Smooth muscle cell (in vitro differentiated cells): ENCODE results near the gene SCAMP3. TPM values are rescaled to one million over a fixed set of nuclear protein-coding genes. Genes with fewer than 3 reads are reported as not detected.
A peak's percentile ranks its signal among the peaks of the same experiment; 100 is the strongest.
"Not testable (repeated sequence)": the region's sequence is repeated elsewhere in the genome, so short reads cannot be mapped to it uniquely, and the experiment has no call there.

Source experiments
- DNase-seq: peaks from one replicate; lab custom pipeline; 2025; ENCODE audit not compliant: unreplicated experiment; lab: John Stamatoyannopoulos, UW
- H2AFZ ChIP-seq: fragments of 200-600 bp; sonication (generic); 2 replicates; pipeline ENCODE4 v1.6.0; 2016; ENCODE audit warnings: antibody characterized with exemption, low read depth, mild to moderate bottlenecking
- H3F3A ChIP-seq: fragments of 200-600 bp; sonication (generic); 2 replicates; pipeline ENCODE4 v1.6.0; 2017; ENCODE audit warnings: antibody characterized with exemption, low read depth
- H3K27ac ChIP-seq: fragments of 200-600 bp; sonication (generic); 2 replicates; pipeline ENCODE4 v1.5.1; 2016; ENCODE audit warnings: low read depth, mild to moderate bottlenecking
- H3K27me3 ChIP-seq: fragments of 200-600 bp; sonication (generic); 2 replicates; pipeline ENCODE4 v1.6.1; 2016; ENCODE audit warnings: low read depth, mild to moderate bottlenecking
- H3K36me3 ChIP-seq: fragments of 200-600 bp; sonication (generic); 2 replicates; pipeline ENCODE4 v1.5.1; 2016; ENCODE audit warnings: low read depth
- H3K4me1 ChIP-seq: fragments of 200-600 bp; sonication (generic); 2 replicates; pipeline ENCODE4 v1.5.1; 2016; ENCODE audit warnings: low read depth
- H3K4me2 ChIP-seq: fragments of 200-600 bp; sonication (generic); 2 replicates; pipeline ENCODE4 v1.6.0; 2016; ENCODE audit warnings: mild to moderate bottlenecking
- H3K4me3 ChIP-seq: fragments of 200-600 bp; sonication (generic); 2 replicates; pipeline ENCODE4 v1.5.1; 2016; ENCODE audit warnings: mild to moderate bottlenecking
- H3K79me2 ChIP-seq: fragments of 200-600 bp; sonication (generic); 2 replicates; pipeline ENCODE4 v1.6.0; 2016; ENCODE audit warnings: low read depth, mild to moderate bottlenecking
- H3K9ac ChIP-seq: fragments of 200-600 bp; sonication (generic); 2 replicates; pipeline ENCODE4 v1.6.0; 2016; ENCODE audit warnings: low read depth
- H3K9me3 ChIP-seq: fragments of 200-600 bp; sonication (generic); replicated peaks from 2 replicates; pipeline ENCODE4 v1.5.1; 2016; ENCODE audit warnings: low read depth
- H4K20me1 ChIP-seq: fragments of 200-600 bp; sonication (generic); 2 replicates; pipeline ENCODE4 v1.6.0; 2016; ENCODE audit warnings: low read depth
- CTCF ChIP-seq: fragments of 200-600 bp; sonication (generic); IDR thresholded peaks from 2 replicates; pipeline ENCODE4 v1.5.1; 2017; ENCODE audit warnings: borderline replicate concordance, mild to moderate bottlenecking, antibody characterized with exemption; ENCODE audit not compliant: insufficient read depth, poor library complexity, severe bottlenecking
- WGBS: methylation state at CpG from one replicate; pipeline ENCODE4 v1.1.7; 2016; ENCODE audit warnings: low lambda C conversion rate; 5-methylcytosine and 5-hydroxymethylcytosine counted together
- polyA plus RNA-seq: library from polyadenylated mRNA; unstranded; fragments of >200 nt; fragmentation: Nextera tagmentation; extraction: Ambion mirVana; gene quantifications from 2 replicates; pipeline ENCODE4 v1.2.1, GENCODE V29; 2016
- total RNA-seq: library from RNA; depleted of rRNA; stranded (reverse); fragments of >200 nt; gene quantifications from 2 replicates; pipeline ENCODE4 v1.2.3, GENCODE V29; 2014

SCAMP3 gene
- total and polyA plus RNA-seq, 2 experiments from 2014 or later = 51.4 to 118 TPM

GRCh38 chr1:155219592-155220031 is 42.5 kb downstream of the SCAMP3 start:
- Histone ChIP-seq H4K20me1 (no peaks in the 10 kb centered on the region), H2AFZ (no peak overlapping the region), H3K4me1 (no peaks in the 10 kb centered on the region), H3K9me3 (no peaks in the 10 kb centered on the region), H3K79me2 (no peaks in the 10 kb centered on the region), H3F3A (no peaks in the 10 kb centered on the region), H3K4me2 (no peak overlapping the region), H3K27ac (peak overlapping the region; percentile 6), H3K27me3 (no peaks in the 10 kb centered on the region), H3K36me3 (no peaks in the 10 kb centered on the region), H3K9ac (no peak overlapping the region), H3K4me3 (no peak overlapping the region)
- TF ChIP-seq CTCF = no peak
- no peak for DNase-seq
- WGBS = 53% methylated on average over 1 of the region's 1 CpG

- Histone ChIP-seq H3K79me2 (no peaks in the 10 kb centered on the region), H3K4me2 (no peak overlapping the region), H3K4me1 (no peaks in the 10 kb centered on the region), H3K9me3 (no peaks in the 10 kb centered on the region), H3K27ac (no peak overlapping the region), H2AFZ (no peak overlapping the region), H3K27me3 (no peaks in the 10 kb centered on the region), H3K4me3 (no peak overlapping the region), H4K20me1 (no peaks in the 10 kb centered on the region), H3K36me3 (no peaks in the 10 kb centered on the region), H3K9ac (no peak overlapping the region), H3F3A (no peaks in the 10 kb centered on the region)
- WGBS = 70% methylated on average over 7 of the region's 7 CpGs
- TF ChIP-seq CTCF = no peak
- DNase-seq = no peak
Measured at GRCh38 chr1:155218854-155219591, 43.1 kb downstream of the SCAMP3 start.

GRCh38 chr1:155214702-155215101 is 47.5 kb downstream of the SCAMP3 start:
- WGBS = 95% methylated on average over 9 of the region's 10 CpGs

GRCh38 chr1:155212051-155212440 is 50.1 kb downstream of the SCAMP3 start:
- not testable (repeated sequence) for H3K36me3 ChIP-seq, H3F3A ChIP-seq, H3K27me3 ChIP-seq, H3K4me3 ChIP-seq, H3K9me3 ChIP-seq, H4K20me1 ChIP-seq, DNase-seq, H2AFZ ChIP-seq, H3K4me2 ChIP-seq, H3K9ac ChIP-seq, H3K27ac ChIP-seq
- Histone ChIP-seq H3K79me2 (peaks cover 12% of the 10 kb centered on the region), H3K4me1 (peaks cover 10% of the 10 kb centered on the region)
- 93% methylated on average over 7 of the region's 7 CpGs for WGBS

More at GRCh38 chr1:155214702-155215101, 47.5 kb downstream of the SCAMP3 start:
- not testable (repeated sequence) for H3F3A ChIP-seq, H4K20me1 ChIP-seq, H3K9me3 ChIP-seq, H3K9ac ChIP-seq, H3K36me3 ChIP-seq, H3K4me2 ChIP-seq, H3K79me2 ChIP-seq, H3K27ac ChIP-seq, H3K4me3 ChIP-seq, DNase-seq, H3K27me3 ChIP-seq, H3K4me1 ChIP-seq, H2AFZ ChIP-seq

GRCh38 chr1:155211381-155212050 is 50.6 kb downstream of the SCAMP3 start:
- not testable (repeated sequence) for H4K20me1 ChIP-seq

More at GRCh38 chr1:155211381-155212050, 50.6 kb downstream of the SCAMP3 start:
- not testable (repeated sequence) for H3K9ac ChIP-seq, H3K4me3 ChIP-seq, H3K27me3 ChIP-seq, H2AFZ ChIP-seq, H3K27ac ChIP-seq, DNase-seq, H3F3A ChIP-seq, H3K4me2 ChIP-seq, H3K9me3 ChIP-seq, H3K36me3 ChIP-seq
- Histone ChIP-seq H3K79me2 (peaks cover 12% of the 10 kb centered on the region), H3K4me1 (peaks cover 10% of the 10 kb centered on the region)
- 98% methylated on average over 13 of the region's 13 CpGs for WGBS
